Erythroblast (primary cell): ENCODE data around the gene COX14.
A peak's percentile ranks its signal among the peaks of the same experiment; 100 is the strongest.

Experiments used
- DNase-seq, 2 experiments: peaks; one replicate each; lab custom pipeline; 2025; lab: John Stamatoyannopoulos, UW
- GATA1 ChIP-seq: IDR thresholded peaks from 2 replicates; pipeline ENCODE4 v1.6.1; 2011; ENCODE audit warnings: low read depth, mild to moderate bottlenecking, control low read depth, low read length, moderate library complexity
- POLR2A ChIP-seq: IDR thresholded peaks from 2 replicates; pipeline ENCODE4 v1.6.1; 2011; ENCODE audit warnings: mild to moderate bottlenecking, low read length

COX14 gene

GRCh38 chr12:50111693-50112455 lies at the start of gene COX14:
Gene COX14, plus strand, starts transcription at chr12:50112236. Its CDS starts 7,808 bp downstream, at chr12:50120044.
- peak; percentile 99 for DNase-seq
- TF ChIP-seq GATA1 (no peak), POLR2A (peak; percentile 91)

GRCh38 chr12:50062728-50063460 lies 49.1 kb upstream of the COX14 start:
- peak in 1 of 2 experiments; percentile 25 for DNase-seq
- TF ChIP-seq POLR2A (no peak), GATA1 (no peak)

- no peak for DNase-seq
Measured at GRCh38 chr12:50065726-50066310, 46.2 kb upstream of the COX14 start.

GRCh38 chr12:50066402-50066801 lies 45.6 kb upstream of the COX14 start:
- TF ChIP-seq GATA1 (no peak), POLR2A (no peak)
- DNase-seq, result no peak

More at GRCh38 chr12:50065726-50066310, 46.2 kb upstream of the COX14 start:
- TF ChIP-seq POLR2A, result no peak

- TF ChIP-seq POLR2A, result no peak
- no peak for TF ChIP-seq GATA1
- no peak for DNase-seq
Measured at GRCh38 chr12:50069069-50069468, 43.0 kb upstream of the COX14 start.

GRCh38 chr12:50069539-50069938 lies 42.5 kb upstream of the COX14 start:
- DNase-seq, result no peak
- no peak for TF ChIP-seq POLR2A

- TF ChIP-seq GATA1, result no peak
- no peak for TF ChIP-seq POLR2A
- peak; percentile 74 to 90 for DNase-seq
Measured at GRCh38 chr12:50070314-50071060, 41.5 kb upstream of the COX14 start.

- DNase-seq, result no peak
- TF ChIP-seq POLR2A, result no peak
- no peak for TF ChIP-seq GATA1
Measured at GRCh38 chr12:50072198-50072907, 39.7 kb upstream of the COX14 start.

- no peak for DNase-seq
- TF ChIP-seq POLR2A (no peak), GATA1 (no peak)
Measured at GRCh38 chr12:50073206-50073605, 38.8 kb upstream of the COX14 start.

- TF ChIP-seq GATA1, result no peak
Measured at GRCh38 chr12:50073712-50074111, 38.3 kb upstream of the COX14 start.

GRCh38 chr12:50074936-50075807 lies 36.9 kb upstream of the COX14 start:
- TF ChIP-seq GATA1, result no peak
- no peak for TF ChIP-seq POLR2A
- DNase-seq, result peak; percentile 78 to 91

More at GRCh38 chr12:50073712-50074111, 38.3 kb upstream of the COX14 start:
- DNase-seq, result no peak

GRCh38 chr12:50075808-50076170 lies 36.2 kb upstream of the COX14 start:
- TF ChIP-seq POLR2A (no peak), GATA1 (no peak)
- no peak for DNase-seq
